Measurements from ENCODE around the gene MAPK9. TPM values are rescaled to one million over a fixed set of nuclear protein-coding genes. Genes with fewer than 3 reads are reported as not detected.

The MAPK9 gene
- total RNA-seq, 1 experiment from 2014 or later, result 93.1 TPM

DNA sequence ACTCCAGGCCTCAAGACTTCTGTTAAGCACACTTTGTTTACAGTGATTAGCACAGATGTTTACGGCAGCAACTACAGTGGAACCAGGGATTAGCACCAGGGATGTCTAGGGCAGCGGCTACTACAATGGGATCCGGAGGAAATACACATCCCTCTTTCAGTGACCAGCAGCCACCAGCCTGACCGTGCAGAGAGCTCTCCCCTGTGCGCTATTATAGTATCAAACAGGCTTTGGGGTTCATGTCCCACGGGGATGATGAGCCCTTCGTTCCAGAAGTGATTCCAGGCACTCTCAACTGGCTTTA lies 39.7 kb upstream of the MAPK9 start:
- Mint-ChIP-seq H3K4me3 (ENCODE audit: unreplicated experiment) (no peak overlapping the region), H3K36me3 (ENCODE audit: insufficient read depth, unreplicated experiment) (no peaks in the 10 kb centered on the region), H3K4me1 (ENCODE audit: low read depth, unreplicated experiment) (no peaks in the 10 kb centered on the region), H3K27ac (ENCODE audit: unreplicated experiment) (no peak overlapping the region), H3K27me3 (ENCODE audit: insufficient read depth, unreplicated experiment) (peaks cover 3% of the 10 kb centered on the region), H3K9me3 (ENCODE audit: unreplicated experiment) (no peaks in the 10 kb centered on the region)
- no peaks in the 10 kb centered on the region for H3K9me3 ChIP-seq
- no peaks in the 10 kb centered on the region for H3K36me3 ChIP-seq (ENCODE audit: control insufficient read depth, insufficient read depth, low read length)
- POLR2A ChIA-PET, result no interaction called here
- no TSS peak for BruUV-seq (replicated peaks)
- TF ChIP-seq, protein P1, sequence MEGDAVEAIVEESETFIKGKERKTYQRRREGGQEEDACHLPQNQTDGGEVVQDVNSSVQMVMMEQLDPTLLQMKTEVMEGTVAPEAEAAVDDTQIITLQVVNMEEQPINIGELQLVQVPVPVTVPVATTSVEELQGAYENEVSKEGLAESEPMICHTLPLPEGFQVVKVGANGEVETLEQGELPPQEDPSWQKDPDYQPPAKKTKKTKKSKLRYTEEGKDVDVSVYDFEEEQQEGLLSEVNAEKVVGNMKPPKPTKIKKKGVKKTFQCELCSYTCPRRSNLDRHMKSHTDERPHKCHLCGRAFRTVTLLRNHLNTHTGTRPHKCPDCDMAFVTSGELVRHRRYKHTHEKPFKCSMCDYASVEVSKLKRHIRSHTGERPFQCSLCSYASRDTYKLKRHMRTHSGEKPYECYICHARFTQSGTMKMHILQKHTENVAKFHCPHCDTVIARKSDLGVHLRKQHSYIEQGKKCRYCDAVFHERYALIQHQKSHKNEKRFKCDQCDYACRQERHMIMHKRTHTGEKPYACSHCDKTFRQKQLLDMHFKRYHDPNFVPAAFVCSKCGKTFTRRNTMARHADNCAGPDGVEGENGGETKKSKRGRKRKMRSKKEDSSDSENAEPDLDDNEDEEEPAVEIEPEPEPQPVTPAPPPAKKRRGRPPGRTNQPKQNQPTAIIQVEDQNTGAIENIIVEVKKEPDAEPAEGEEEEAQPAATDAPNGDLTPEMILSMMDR (IDR thresholded peaks at IDR 0.05; ENCODE audit: insufficient read depth in 1 of 2, low read depth in 1 of 2, low read length in 1 of 2, severe bottlenecking in 1 of 2, unreplicated experiment in 1 of 2), result no peak
- no peak overlapping the region for H3K4me3 ChIP-seq (ENCODE audit: low read depth, low read length)
- CTCF ChIA-PET, result interaction anchor here (0.6 to 1.5 kb wide), 6 partner anchors 12 to 169 kb away, joined by 3 to 7 read pairs (median 4); no protein-coding TSS in a partner anchor
- H3K27me3 ChIP-seq (replicated peaks; ENCODE audit: control insufficient read depth, insufficient read depth, low read length), result no peaks in the 10 kb centered on the region
- intact Hi-C loops (cut with micrococcal nuclease; ENCODE audit: unreplicated experiment), result no loop called here
- H3K4me1 ChIP-seq, result no peaks in the 10 kb centered on the region
- DNase-seq, result no peak

DNA sequence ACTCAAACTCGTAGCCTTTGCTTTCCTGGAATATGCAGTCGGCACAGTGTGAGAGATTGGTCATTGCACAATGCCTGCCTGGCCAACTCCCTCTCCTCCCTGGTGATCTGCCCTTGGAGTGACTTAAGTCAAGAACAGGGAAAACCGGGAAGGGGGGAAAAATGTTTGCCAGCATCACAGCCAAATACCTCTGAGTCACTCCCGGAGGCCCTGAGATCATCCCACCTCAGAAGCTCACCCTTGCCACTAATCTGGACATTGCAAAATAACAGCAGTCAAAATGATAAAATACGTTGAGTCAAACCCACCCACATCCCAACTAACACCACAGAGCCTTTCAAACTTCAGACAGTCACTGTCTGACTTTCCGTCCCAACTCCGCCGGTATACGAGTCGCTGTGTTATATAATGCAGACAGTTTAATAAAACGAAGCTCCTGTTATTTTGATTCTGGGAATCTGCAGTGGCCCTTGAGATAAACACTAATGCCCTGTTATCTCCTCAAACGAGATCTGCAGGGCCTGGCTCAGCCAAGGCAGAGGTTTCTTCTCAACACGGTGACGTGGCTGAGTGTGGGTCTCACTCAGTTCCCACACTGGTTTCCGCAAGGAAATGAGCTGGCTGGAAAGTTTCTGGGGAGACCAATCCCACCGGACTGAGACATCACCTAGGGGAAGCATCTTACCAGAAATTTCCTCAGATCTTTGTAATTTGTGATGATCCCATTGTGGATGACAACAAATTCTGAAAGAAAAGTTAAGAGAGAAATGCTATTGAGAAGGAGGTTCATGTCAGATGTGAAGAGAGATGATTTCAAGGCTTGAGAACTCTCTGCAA lies 39.1 kb upstream of the MAPK9 start:
- CTCF ChIA-PET, result interaction anchor here (1.1 to 1.5 kb wide), 3 partner anchors 15 to 38 kb away, joined by 4 to 7 read pairs (median 5); no protein-coding TSS in a partner anchor
- no peak overlapping the region for H3K27ac Mint-ChIP-seq (ENCODE audit: unreplicated experiment)

DNA sequence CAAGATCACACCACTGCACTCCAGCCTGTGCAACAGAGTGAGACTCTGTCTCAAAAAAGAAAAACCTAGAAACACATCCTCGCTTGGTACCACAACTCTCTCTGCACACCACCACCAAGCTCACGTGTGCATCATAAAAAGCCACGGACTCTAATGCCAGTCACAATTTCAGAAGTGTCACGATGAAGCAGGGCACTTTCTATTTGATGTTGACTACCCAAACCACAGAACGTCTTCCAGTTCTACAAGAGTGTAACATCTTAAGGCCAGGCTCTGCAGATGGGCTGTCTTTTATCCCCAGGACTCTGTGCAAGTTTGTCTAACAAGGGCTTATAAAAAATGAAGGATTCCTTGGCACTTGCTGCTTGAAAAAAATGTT lies 38.4 kb upstream of the MAPK9 start:
- H3K36me3 Mint-ChIP-seq (ENCODE audit: insufficient read depth, unreplicated experiment), result no peaks in the 10 kb centered on the region
- Histone ChIP-seq H3K4me3 (ENCODE audit: low read depth, low read length) (no peak overlapping the region), H3K36me3 (ENCODE audit: control insufficient read depth, insufficient read depth, low read length) (no peaks in the 10 kb centered on the region), H3K4me1 (no peaks in the 10 kb centered on the region), H3K9me3 (no peaks in the 10 kb centered on the region), H3K27me3 (replicated peaks; ENCODE audit: control insufficient read depth, insufficient read depth, low read length) (no peaks in the 10 kb centered on the region)
- ChIA-PET POLR2A (no interaction called here), CTCF (no interaction called here)
- BruUV-seq (replicated peaks), result no TSS peak
- no peak overlapping the region for H3K4me3 Mint-ChIP-seq (ENCODE audit: unreplicated experiment)
- no peak overlapping the region for H3K27ac Mint-ChIP-seq (ENCODE audit: unreplicated experiment)
- no peaks in the 10 kb centered on the region for H3K9me3 Mint-ChIP-seq (ENCODE audit: unreplicated experiment)
- H3K27me3 Mint-ChIP-seq (ENCODE audit: insufficient read depth, unreplicated experiment), result peaks cover 3% of the 10 kb centered on the region
- no peak for DNase-seq
- H3K4me1 Mint-ChIP-seq (ENCODE audit: low read depth, unreplicated experiment), result no peaks in the 10 kb centered on the region
- TF ChIP-seq, protein P1 (IDR thresholded peaks at IDR 0.05; ENCODE audit: insufficient read depth in 1 of 2, low read depth in 1 of 2, low read length in 1 of 2, severe bottlenecking in 1 of 2, unreplicated experiment in 1 of 2), result no peak
- intact Hi-C loops (cut with micrococcal nuclease; ENCODE audit: unreplicated experiment), result no loop called here

More for the DNA sequence above, 39.1 kb upstream of the MAPK9 start:
- TF ChIP-seq, protein P1 (IDR thresholded peaks at IDR 0.05; ENCODE audit: insufficient read depth in 1 of 2, low read depth in 1 of 2, low read length in 1 of 2, severe bottlenecking in 1 of 2, unreplicated experiment in 1 of 2), result no peak
- Mint-ChIP-seq H3K9me3 (ENCODE audit: unreplicated experiment) (no peaks in the 10 kb centered on the region), H3K27me3 (ENCODE audit: insufficient read depth, unreplicated experiment) (peaks cover 3% of the 10 kb centered on the region), H3K36me3 (ENCODE audit: insufficient read depth, unreplicated experiment) (no peaks in the 10 kb centered on the region), H3K4me1 (ENCODE audit: low read depth, unreplicated experiment) (no peaks in the 10 kb centered on the region), H3K4me3 (ENCODE audit: unreplicated experiment) (no peak overlapping the region)
- POLR2A ChIA-PET, result no interaction called here
- no peaks in the 10 kb centered on the region for H3K4me1 ChIP-seq
- H3K9me3 ChIP-seq, result no peaks in the 10 kb centered on the region
- intact Hi-C loops (cut with micrococcal nuclease; ENCODE audit: unreplicated experiment), result no loop called here
- no peak overlapping the region for H3K4me3 ChIP-seq (ENCODE audit: low read depth, low read length)
- no peaks in the 10 kb centered on the region for H3K36me3 ChIP-seq (ENCODE audit: control insufficient read depth, insufficient read depth, low read length)
- H3K27me3 ChIP-seq (replicated peaks; ENCODE audit: control insufficient read depth, insufficient read depth, low read length), result no peaks in the 10 kb centered on the region
- BruUV-seq (replicated peaks), result no TSS peak
- DNase-seq, result no peak
